Breast epithelium (tissue), 4 donors: ENCODE data around the gene DNAH9. TPM values are rescaled to one million over a fixed set of nuclear protein-coding genes. Genes with fewer than 3 reads are reported as not detected.

Experiments
- DNase-seq, 2 donors: peaks; one replicate each; pipeline ENCODE4 v3.0.0-alpha.2; 2019; ENCODE audit warnings: low spot score in 2 of 2
- H3K27ac ChIP-seq, 2 donors: fragments of 200-600 bp; sonication (generic) in 1 of 2; one replicate each; pipeline ENCODE4 v1.5.1; 2016 to 2019; ENCODE audit warnings: mild to moderate bottlenecking in 1 of 2
- H3K27me3 ChIP-seq, 2 donors: fragments of 200-600 bp; sonication (generic) in 1 of 2; one replicate each; pipeline versions ENCODE4 v1.5.1 to v1.6.0; 2017 to 2019; ENCODE audit warnings: control low read depth in 1 of 2, mild to moderate bottlenecking in 1 of 2
- H3K36me3 ChIP-seq: fragments of 200-600 bp; one replicate; pipeline ENCODE4 v1.5.1; 2019
- H3K4me1 ChIP-seq, 2 donors: fragments of 200-600 bp; sonication (generic); one replicate each; pipeline ENCODE4 v1.5.1; 2016 to 2019; ENCODE audit warnings: control low read depth in 1 of 2
- H3K4me3 ChIP-seq, 3 donors: fragments of 200-600 bp; sonication (generic); 1 replicate in 2 of 3; 2 replicates in 1 of 3; pipeline ENCODE4 v1.5.1; 2016 to 2019; ENCODE audit warnings: mild to moderate bottlenecking in 3 of 3, moderate library complexity in 2 of 3
- H3K9me3 ChIP-seq, 2 donors: fragments of 200-600 bp; sonication (generic) in 1 of 2; one replicate each; pipeline ENCODE4 v1.5.1; 2016 to 2019; ENCODE audit warnings: control low read depth in 1 of 2
- CTCF ChIP-seq, 3 donors: fragments of 450-650 bp; IDR thresholded peaks; one replicate each; pipeline ENCODE4 v1.5.1; 2016 to 2017; ENCODE audit warnings: antibody characterized with exemption in 3 of 3, mild to moderate bottlenecking in 3 of 3, moderate library complexity in 3 of 3
- POLR2A ChIP-seq: fragments of 450-650 bp; IDR thresholded peaks from one replicate; pipeline ENCODE4 v1.6.1; 2016; ENCODE audit warnings: antibody characterized with exemption, mild to moderate bottlenecking, moderate library complexity
- POLR2AphosphoS5 ChIP-seq, 3 donors: sonication (generic); formaldehyde crosslinking; IDR thresholded peaks; one replicate each; pipeline ENCODE4 v1.6.1; 2017; ENCODE audit warnings: antibody characterized with exemption in 3 of 3
- intact Hi-C: fragments of 100-400 bp; cut with DNase I; formaldehyde crosslinking; loops from one replicate; pipeline ENCODE4 v1.15.1; 2023; ENCODE audit warnings: low total_unique reads
- total RNA-seq, 3 donors: library from RNA; depleted of rRNA; stranded (reverse); fragments of >200 nt; gene quantifications; one replicate each; pipeline ENCODE4 v1.1.0, GENCODE V29; 2016

DNAH9 gene
- total RNA-seq, 3 donors from 2014 or later, result 0.66 to 3.5 (median 1.2) TPM

GRCh38 chr17:11795906-11796305 lies 197.6 kb downstream of the DNAH9 start:
- intact Hi-C loops, result no loop called here
- Histone ChIP-seq H3K9me3 (no peaks in the 10 kb centered on the region), H3K36me3 (no peaks in the 10 kb centered on the region), H3K4me1 (no peaks in the 10 kb centered on the region), H3K27me3 (no peaks in the 10 kb centered on the region), H3K27ac (no peak overlapping the region), H3K4me3 (no peak overlapping the region)
- no peak for TF ChIP-seq POLR2A
- no peak for TF ChIP-seq POLR2AphosphoS5 (IDR thresholded peaks at IDR 0.05)
- no peak for TF ChIP-seq CTCF (IDR thresholded peaks at IDR 0.05)
- no peak for DNase-seq

- Histone ChIP-seq H3K27me3 (no peaks in the 10 kb centered on the region), H3K36me3 (no peaks in the 10 kb centered on the region), H3K9me3 (no peaks in the 10 kb centered on the region), H3K4me1 (no peaks in the 10 kb centered on the region), H3K27ac (no peak overlapping the region), H3K4me3 (no peak overlapping the region)
- TF ChIP-seq POLR2A (no peak), CTCF (IDR thresholded peaks at IDR 0.05) (no peak), POLR2AphosphoS5 (IDR thresholded peaks at IDR 0.05) (no peak)
- intact Hi-C loops, result no loop called here
- DNase-seq, result no peak
Measured at GRCh38 chr17:11797803-11798202, 199.5 kb downstream of the DNAH9 start.

DNA sequence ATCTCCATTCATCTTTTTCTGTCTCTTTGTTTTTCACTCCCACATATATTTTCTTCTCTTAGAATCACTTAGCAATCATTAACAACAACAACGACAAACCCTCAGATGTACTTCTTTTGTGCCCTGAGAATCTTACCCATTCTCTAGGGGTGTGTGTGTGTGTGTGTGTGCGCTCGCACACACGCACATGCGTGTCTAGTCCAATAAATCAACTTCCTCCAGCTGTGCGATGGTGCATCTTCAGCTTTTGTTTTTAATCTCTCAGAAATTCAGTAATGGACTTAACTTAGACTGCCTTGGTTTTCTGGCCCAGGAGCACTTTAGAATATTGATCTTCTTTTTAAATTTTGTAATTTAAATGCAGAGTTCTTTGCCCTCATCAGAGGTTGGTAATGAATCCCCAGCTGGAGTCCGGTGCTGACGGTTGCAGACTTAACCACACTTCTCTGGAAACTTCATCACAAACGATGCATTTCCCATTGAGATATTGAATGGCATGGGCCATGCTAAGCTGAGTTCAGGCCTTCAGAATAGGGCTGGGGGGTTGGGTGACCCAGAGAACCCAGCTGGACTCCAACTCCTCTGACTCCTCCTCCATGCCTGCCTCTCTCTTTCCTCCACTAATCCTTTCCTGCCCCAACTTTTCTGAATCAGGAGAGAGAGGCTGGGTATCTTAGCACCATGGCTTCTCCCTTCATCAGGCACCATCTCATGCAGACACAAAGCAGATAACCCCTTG lies 205.1 kb downstream of the DNAH9 start:
- no peak for DNase-seq
- Histone ChIP-seq H3K4me1 (no peaks in the 10 kb centered on the region), H3K36me3 (no peaks in the 10 kb centered on the region), H3K4me3 (no peak overlapping the region), H3K9me3 (no peaks in the 10 kb centered on the region), H3K27ac (no peak overlapping the region), H3K27me3 (no peaks in the 10 kb centered on the region)
- TF ChIP-seq CTCF (IDR thresholded peaks at IDR 0.05) (no peak), POLR2A (no peak), POLR2AphosphoS5 (IDR thresholded peaks at IDR 0.05) (no peak)
- intact Hi-C loops, result no loop called here

GRCh38 chr17:11805138-11805537 lies 206.9 kb downstream of the DNAH9 start:
- Histone ChIP-seq H3K27ac (no peak overlapping the region), H3K9me3 (no peaks in the 10 kb centered on the region), H3K27me3 (no peaks in the 10 kb centered on the region), H3K4me1 (no peaks in the 10 kb centered on the region), H3K36me3 (no peaks in the 10 kb centered on the region), H3K4me3 (no peak overlapping the region)
- TF ChIP-seq CTCF (IDR thresholded peaks at IDR 0.05) (no peak), POLR2AphosphoS5 (IDR thresholded peaks at IDR 0.05) (no peak), POLR2A (no peak)
- intact Hi-C loops, result no loop called here
- no peak for DNase-seq

DNA sequence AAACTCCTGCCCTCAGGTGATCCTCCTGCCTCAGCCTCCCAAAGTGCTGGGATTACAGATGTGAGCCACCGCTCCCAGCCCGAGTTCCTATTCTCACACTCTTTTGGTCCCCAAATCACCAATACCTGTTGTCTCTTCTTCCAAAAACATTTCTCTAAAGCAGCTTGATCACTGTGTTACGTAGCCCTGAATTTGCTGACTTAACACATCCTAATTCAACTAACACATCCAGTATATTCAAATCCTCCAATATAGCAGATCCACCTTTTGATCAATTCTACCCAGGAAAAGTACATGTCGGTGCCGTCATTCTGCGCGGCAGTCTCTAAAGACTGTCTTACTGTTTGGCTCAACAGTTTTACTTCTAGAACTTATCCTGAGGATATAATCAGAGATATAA lies 207.7 kb downstream of the DNAH9 start:
- TF ChIP-seq POLR2A (no peak), CTCF (IDR thresholded peaks at IDR 0.05) (no peak), POLR2AphosphoS5 (IDR thresholded peaks at IDR 0.05) (no peak)
- no peak for DNase-seq
- Histone ChIP-seq H3K9me3 (no peaks in the 10 kb centered on the region), H3K36me3 (no peaks in the 10 kb centered on the region), H3K4me3 (no peak overlapping the region), H3K4me1 (no peaks in the 10 kb centered on the region), H3K27me3 (no peaks in the 10 kb centered on the region), H3K27ac (no peak overlapping the region)
- intact Hi-C loops, result no loop called here
